ENCODE data around the gene ARL8B. TPM values are rescaled to one million over a fixed set of nuclear protein-coding genes. Genes with fewer than 3 reads are reported as not detected.

Gene ARL8B
- total and polyA plus RNA-seq, 3 donors from 2014 or later: 50.1 to 60.4 (median 54.5) TPM

GRCh38 chr3:5120446-5120845, 1.6 kb upstream of the ARL8B start:
- H3K27ac ChIP-seq: no peak overlapping the region
- intact Hi-C loops (cut with DNase I; ENCODE audit: low total_unique reads): loop anchor here (10.0 kb wide), 1 partner anchor 74 kb away; no protein-coding TSS in a partner anchor
- no peaks in the 10 kb centered on the region for H3K27me3 ChIP-seq
- no peak overlapping the region for H3K4me3 ChIP-seq
- TF ChIP-seq POLR2A (IDR thresholded peaks at IDR 0.05): no peak
- TF ChIP-seq, protein P1, sequence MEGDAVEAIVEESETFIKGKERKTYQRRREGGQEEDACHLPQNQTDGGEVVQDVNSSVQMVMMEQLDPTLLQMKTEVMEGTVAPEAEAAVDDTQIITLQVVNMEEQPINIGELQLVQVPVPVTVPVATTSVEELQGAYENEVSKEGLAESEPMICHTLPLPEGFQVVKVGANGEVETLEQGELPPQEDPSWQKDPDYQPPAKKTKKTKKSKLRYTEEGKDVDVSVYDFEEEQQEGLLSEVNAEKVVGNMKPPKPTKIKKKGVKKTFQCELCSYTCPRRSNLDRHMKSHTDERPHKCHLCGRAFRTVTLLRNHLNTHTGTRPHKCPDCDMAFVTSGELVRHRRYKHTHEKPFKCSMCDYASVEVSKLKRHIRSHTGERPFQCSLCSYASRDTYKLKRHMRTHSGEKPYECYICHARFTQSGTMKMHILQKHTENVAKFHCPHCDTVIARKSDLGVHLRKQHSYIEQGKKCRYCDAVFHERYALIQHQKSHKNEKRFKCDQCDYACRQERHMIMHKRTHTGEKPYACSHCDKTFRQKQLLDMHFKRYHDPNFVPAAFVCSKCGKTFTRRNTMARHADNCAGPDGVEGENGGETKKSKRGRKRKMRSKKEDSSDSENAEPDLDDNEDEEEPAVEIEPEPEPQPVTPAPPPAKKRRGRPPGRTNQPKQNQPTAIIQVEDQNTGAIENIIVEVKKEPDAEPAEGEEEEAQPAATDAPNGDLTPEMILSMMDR (IDR thresholded peaks at IDR 0.05): no peak
- 57 to 77% methylated on average over 3 of the region's 3 CpGs for WGBS, 2 donors
- no peaks in the 10 kb centered on the region for H3K36me3 ChIP-seq (ENCODE audit: low read depth, missing control alignments)
- no peaks in the 10 kb centered on the region for H3K9me3 ChIP-seq
- H3K4me1 ChIP-seq: peaks cover 19% of the 10 kb centered on the region
- no peak for DNase-seq

DNA sequence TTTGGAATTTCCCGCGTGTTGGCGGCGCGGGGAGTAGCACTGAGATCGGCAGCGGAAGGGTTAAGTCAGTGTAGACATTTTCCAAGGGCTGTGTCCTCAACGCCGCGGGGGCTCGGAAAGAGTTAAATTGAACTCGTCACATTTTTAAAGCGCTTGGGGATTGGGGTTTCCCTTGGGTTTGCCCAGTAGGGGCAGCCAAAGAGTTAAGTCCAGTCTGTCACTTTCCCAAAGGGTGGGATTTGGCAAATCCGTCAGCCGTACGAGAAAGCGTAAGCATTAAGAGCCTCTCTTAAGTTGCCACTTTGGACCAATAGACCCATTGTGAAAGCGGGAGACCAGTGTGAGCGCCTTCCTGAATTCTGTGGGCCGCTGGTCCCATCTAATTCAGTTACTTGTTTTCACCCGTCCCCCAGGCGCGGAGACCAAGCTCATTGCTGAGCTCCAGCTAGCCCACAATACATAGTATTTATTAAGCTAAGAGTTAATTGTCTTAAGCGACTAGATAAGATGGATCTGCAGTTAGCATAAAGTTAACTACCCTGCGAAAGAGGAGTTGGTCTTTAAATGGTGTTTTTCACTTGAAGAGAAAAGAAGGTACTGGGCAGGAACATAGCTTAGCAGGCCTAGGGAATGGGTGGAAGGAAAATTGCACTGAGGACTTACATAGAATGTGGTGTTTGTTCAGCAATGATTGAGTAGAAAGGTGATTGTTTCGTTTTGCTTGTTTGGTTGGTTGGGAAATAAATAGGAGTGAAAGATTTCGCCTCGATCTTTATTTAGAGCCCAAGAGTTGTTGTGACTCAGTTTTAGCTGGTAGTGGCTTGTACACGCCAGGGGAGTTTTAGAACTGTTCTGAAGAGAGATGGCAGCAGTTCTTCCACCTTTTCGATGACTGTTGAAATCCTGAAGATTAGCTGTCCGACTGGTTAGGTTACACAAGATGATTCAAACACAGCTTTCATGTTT, 932 bp downstream of the ARL8B start:
- intact Hi-C loops (cut with DNase I; ENCODE audit: low total_unique reads): loop anchor here (10.0 kb wide), 1 partner anchor 72 kb away; no protein-coding TSS in a partner anchor
- peak; percentile 57 for DNase-seq
- Histone ChIP-seq H3K27me3 (no peaks in the 10 kb centered on the region), H3K4me1 (peaks cover 19% of the 10 kb centered on the region), H3K36me3 (ENCODE audit: low read depth, missing control alignments) (no peaks in the 10 kb centered on the region), H3K27ac (peak overlapping the region; percentile 83 to 95), H3K9me3 (no peaks in the 10 kb centered on the region), H3K4me3 (peak overlapping the region; percentile 96 to 100)
- TF ChIP-seq POLR2A (IDR thresholded peaks at IDR 0.05): no peak
- TF ChIP-seq, protein P1 (IDR thresholded peaks at IDR 0.05): no peak
- WGBS, 2 donors: 5 to 8% methylated on average over 24 to 31 of the region's 31 CpGs

DNA sequence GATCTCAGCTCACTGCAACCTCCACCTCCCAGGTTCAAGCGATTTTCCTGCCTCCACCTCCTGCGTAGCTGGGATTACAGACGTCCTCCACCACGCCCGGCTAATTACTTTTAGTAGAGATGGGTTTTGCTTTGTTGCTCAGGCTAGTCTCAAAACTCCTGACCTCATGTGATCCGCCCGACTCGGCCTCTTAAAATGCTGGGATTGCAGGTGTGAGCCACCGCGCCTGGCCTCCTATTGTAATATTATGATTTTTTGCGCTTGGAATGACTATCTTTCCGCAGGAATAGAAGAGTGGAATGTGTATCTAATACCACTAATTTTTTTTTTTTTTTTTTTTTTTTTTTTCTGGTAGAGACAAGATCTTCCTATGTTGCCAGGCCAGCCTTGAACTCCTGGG, 1.8 kb downstream of the ARL8B start:
- no peaks in the 10 kb centered on the region for H3K9me3 ChIP-seq
- intact Hi-C loops (cut with DNase I; ENCODE audit: low total_unique reads): loop anchor here (10.0 kb wide), 1 partner anchor 71 kb away; no protein-coding TSS in a partner anchor
- H3K4me3 ChIP-seq: peak overlapping the region in 1 of 2 donors; percentile 96
- H3K4me1 ChIP-seq: peaks cover 19% of the 10 kb centered on the region
- H3K27ac ChIP-seq: peak overlapping the region in 1 of 2 donors; percentile 95
- 48 to 79% methylated on average over 12 of the region's 12 CpGs for WGBS, 2 donors
- no peaks in the 10 kb centered on the region for H3K27me3 ChIP-seq
- H3K36me3 ChIP-seq (ENCODE audit: low read depth, missing control alignments): no peaks in the 10 kb centered on the region
- no peak for DNase-seq
- TF ChIP-seq POLR2A (IDR thresholded peaks at IDR 0.05): no peak
- TF ChIP-seq, protein P1 (IDR thresholded peaks at IDR 0.05): no peak

GRCh38 chr3:5126586-5126985, 4.5 kb downstream of the ARL8B start:
- intact Hi-C loops (cut with DNase I; ENCODE audit: low total_unique reads): loop anchor here (10.0 kb wide), 1 partner anchor 68 kb away; no protein-coding TSS in a partner anchor
- Histone ChIP-seq H3K27me3 (no peaks in the 10 kb centered on the region), H3K4me3 (no peak overlapping the region), H3K4me1 (peaks cover 22% of the 10 kb centered on the region), H3K36me3 (ENCODE audit: low read depth, missing control alignments) (no peaks in the 10 kb centered on the region), H3K27ac (peak overlapping the region in 1 of 2 donors; percentile 1), H3K9me3 (no peaks in the 10 kb centered on the region)
- no peak for TF ChIP-seq POLR2A (IDR thresholded peaks at IDR 0.05)
- TF ChIP-seq, protein P1 (IDR thresholded peaks at IDR 0.05): no peak
- DNase-seq: no peak

All from testis (tissue), 3 donors.